SU-DHL-6 (cell line): Measurements from ENCODE around the gene DNAH11.

ENCODE experiments used
- CTCF ChIP-seq: fragments of 200-600 bp; sonication (generic); IDR thresholded peaks from one replicate; pipeline ENCODE4 v1.5.1; 2017; ENCODE audit warnings: antibody characterized with exemption, mild to moderate bottlenecking, low read length, moderate library complexity; ENCODE audit not compliant: insufficient read depth, poor library complexity, severe bottlenecking
- EZH2phosphoT487 ChIP-seq: fragments of 200-600 bp; sonication (generic), shearing (Covaris generic); conservative IDR thresholded peaks from 2 replicates; pipeline ENCODE4 v1.6.1; 2018; ENCODE audit warnings: mild to moderate bottlenecking, antibody characterized with exemption, low read length, moderate library complexity, mixed read lengths

DNA sequence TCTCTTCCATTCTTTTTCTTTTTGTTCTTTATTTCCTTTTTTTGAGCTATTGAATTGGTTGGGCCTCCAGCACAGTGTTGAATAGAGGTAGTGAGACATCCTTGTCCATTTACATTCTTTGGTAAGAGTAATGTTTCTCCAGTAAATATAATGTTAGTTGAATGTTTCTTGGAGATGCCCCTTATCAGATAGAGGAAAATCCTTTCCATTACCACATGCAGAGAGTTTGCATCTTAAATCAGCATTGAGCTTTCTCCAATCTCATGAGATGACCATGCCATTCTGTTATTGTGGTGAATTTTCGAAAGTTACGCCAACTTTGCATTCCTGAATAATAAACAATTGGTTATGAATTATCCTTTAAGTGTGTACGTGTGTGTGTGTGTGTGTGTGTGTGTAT, 127.7 kb downstream of the DNAH11 start:
- TF ChIP-seq EZH2phosphoT487: no peak
- no peak for TF ChIP-seq CTCF
